ENCODE results near the gene MPLKIP. TPM values are rescaled to one million over a fixed set of nuclear protein-coding genes. Genes with fewer than 3 reads are reported as not detected.
A peak's percentile ranks its signal among the peaks of the same experiment; 100 is the strongest.
"Not testable (repeated sequence)": the region's sequence is repeated elsewhere in the genome, so short reads cannot be mapped to it uniquely, and the experiment has no call there.

The MPLKIP gene
- total and polyA plus RNA-seq, 3 donors from 2014 or later: 29.6 to 61.3 (median 47.7) TPM

DNA sequence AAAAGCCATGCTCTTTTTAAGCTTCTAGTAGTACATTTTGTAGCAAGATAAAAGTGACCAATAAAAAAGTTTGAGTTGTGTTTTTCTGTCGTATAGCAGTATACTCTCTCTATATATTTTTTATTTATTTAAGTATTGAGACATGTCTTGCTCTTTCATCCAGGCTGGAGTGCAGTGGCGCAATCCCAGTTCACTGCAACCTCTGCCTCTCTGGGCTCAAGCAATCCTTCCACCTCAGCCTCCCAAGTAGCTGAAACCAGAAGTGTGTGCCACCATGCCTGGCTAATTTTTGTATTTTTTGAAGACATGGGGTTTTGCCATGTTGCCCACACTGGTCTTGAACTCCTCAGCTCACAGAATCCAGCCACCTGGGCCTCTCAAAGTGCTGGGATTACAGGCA is 3.1 kb upstream of the MPLKIP start:
- Histone ChIP-seq H3K9me3 (no peaks in the 10 kb centered on the region), H3K27ac (no peak overlapping the region), H3K4me1 (peaks cover 9% of the 10 kb centered on the region), H3K27me3 (no peaks in the 10 kb centered on the region), H3K36me3 (ENCODE audit: low read depth, missing control alignments) (no peaks in the 10 kb centered on the region), H3K4me3 (no peak overlapping the region)
- TF ChIP-seq, protein P1, sequence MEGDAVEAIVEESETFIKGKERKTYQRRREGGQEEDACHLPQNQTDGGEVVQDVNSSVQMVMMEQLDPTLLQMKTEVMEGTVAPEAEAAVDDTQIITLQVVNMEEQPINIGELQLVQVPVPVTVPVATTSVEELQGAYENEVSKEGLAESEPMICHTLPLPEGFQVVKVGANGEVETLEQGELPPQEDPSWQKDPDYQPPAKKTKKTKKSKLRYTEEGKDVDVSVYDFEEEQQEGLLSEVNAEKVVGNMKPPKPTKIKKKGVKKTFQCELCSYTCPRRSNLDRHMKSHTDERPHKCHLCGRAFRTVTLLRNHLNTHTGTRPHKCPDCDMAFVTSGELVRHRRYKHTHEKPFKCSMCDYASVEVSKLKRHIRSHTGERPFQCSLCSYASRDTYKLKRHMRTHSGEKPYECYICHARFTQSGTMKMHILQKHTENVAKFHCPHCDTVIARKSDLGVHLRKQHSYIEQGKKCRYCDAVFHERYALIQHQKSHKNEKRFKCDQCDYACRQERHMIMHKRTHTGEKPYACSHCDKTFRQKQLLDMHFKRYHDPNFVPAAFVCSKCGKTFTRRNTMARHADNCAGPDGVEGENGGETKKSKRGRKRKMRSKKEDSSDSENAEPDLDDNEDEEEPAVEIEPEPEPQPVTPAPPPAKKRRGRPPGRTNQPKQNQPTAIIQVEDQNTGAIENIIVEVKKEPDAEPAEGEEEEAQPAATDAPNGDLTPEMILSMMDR (IDR thresholded peaks at IDR 0.05): no peak
- TF ChIP-seq POLR2A (IDR thresholded peaks at IDR 0.05): no peak
- 89 to 94% methylated on average over 2 of the region's 2 CpGs for WGBS, 2 donors
- intact Hi-C loops (cut with DNase I; ENCODE audit: low total_unique reads): no loop called here
- DNase-seq: no peak

DNA sequence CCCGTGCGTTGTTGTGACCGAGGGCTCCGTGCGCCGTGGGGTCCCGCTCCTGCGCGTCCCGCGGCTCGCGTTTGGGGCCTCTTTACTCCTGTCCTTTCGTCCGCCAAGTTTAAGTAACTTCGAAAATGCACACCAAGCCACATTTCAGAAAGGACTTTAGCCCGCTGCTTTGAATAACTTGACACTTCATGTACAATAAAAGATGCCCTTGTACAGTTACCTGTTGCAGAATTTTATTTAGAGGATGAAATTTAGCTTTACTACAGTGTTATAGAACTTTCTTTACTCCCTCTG is 842 bp upstream of the MPLKIP start:
- Histone ChIP-seq H3K27me3 (no peaks in the 10 kb centered on the region), H3K27ac (peak overlapping the region; percentile 93 to 94), H3K36me3 (ENCODE audit: low read depth, missing control alignments) (no peaks in the 10 kb centered on the region), H3K4me3 (peak overlapping the region; percentile 97 to 99), H3K4me1 (peaks cover 10% of the 10 kb centered on the region), H3K9me3 (no peaks in the 10 kb centered on the region)
- TF ChIP-seq, protein P1 (IDR thresholded peaks at IDR 0.05): no peak
- TF ChIP-seq POLR2A (IDR thresholded peaks at IDR 0.05): no peak
- WGBS, 2 donors: 1% methylated on average over 10 to 17 of the region's 17 CpGs
- no peak for DNase-seq
- intact Hi-C loops (cut with DNase I; ENCODE audit: low total_unique reads): no loop called here

DNA sequence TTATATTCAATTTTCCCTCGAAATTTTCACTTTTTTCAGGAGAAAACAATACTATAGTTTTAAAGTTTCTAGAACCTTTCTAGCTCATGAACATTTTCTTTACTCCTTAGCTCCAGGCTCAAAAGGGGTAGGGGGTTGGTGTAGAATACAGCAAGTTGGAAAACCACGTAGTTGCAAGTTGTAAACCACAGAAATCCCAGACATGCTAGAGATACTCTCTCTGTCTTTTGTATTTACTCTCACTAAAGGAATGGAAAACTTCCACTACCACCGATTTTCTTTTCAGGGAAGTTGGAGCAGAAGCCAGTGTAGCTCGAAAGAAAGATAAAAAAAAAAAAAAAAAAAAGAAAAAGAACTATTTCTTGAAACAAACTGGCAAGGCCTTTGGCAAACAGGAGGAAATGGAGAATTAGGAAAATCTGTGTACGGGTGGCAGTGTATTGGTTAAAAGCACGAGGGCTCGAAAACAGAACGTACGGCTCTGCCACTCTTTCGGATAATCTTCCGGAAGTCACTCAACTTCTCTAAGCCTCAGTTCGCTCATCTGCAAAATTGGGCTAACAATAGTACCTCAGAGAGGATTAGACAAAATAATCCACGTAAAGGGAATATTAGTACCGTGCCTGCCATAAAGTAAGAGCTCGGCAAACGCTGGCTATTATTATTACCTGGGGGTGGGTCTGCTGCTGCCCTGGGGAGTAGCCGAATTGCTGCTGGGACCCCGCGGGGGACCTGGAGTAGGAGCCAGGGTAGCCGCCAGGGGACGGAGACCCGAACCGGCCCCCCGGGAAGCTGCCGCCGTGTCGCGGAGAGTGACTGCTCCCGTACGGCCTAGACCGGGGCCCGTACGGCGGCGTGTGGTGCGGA is 628 bp downstream of the MPLKIP start:
- 2% methylated on average over 26 of the region's 36 CpGs for whole genome bisulfite sequencing, 2 donors
- intact Hi-C loops (cut with DNase I; ENCODE audit: low total_unique reads): no loop called here
- peak overlapping the region; percentile 97 to 99 for H3K4me3 ChIP-seq
- DNase-seq: peak; percentile 27
- H3K4me1 ChIP-seq: peaks cover 10% of the 10 kb centered on the region
- H3K27me3 ChIP-seq: no peaks in the 10 kb centered on the region
- no peaks in the 10 kb centered on the region for H3K36me3 ChIP-seq (ENCODE audit: low read depth, missing control alignments)
- peak overlapping the region; percentile 93 to 94 for H3K27ac ChIP-seq
- H3K9me3 ChIP-seq: no peaks in the 10 kb centered on the region
- TF ChIP-seq POLR2A (IDR thresholded peaks at IDR 0.05): no peak
- TF ChIP-seq, protein P1 (IDR thresholded peaks at IDR 0.05): no peak

DNA sequence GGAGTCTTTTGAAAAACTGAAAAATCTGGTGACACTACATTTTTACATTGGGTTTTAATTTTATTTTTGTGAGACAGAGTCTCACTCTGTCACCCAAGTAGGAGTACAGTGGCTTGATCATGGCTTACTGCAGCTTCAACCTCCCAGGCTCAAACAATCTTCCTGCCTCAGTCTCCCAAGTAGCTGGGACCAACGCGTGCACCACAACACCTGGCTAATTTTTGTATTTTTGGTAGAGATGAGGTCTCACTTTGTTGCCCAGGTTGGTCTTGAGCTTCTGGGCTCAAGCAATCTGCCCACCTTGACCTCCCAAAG is 11.5 kb downstream of the MPLKIP start:
- no peak overlapping the region for H3K4me3 ChIP-seq
- H3K4me1 ChIP-seq: no peaks in the 10 kb centered on the region
- no peaks in the 10 kb centered on the region for H3K9me3 ChIP-seq
- intact Hi-C loops (cut with DNase I; ENCODE audit: low total_unique reads): no loop called here
- H3K27ac ChIP-seq: no peak overlapping the region
- 90 to 94% methylated on average over 2 of the region's 2 CpGs for WGBS, 2 donors
- no peaks in the 10 kb centered on the region for H3K27me3 ChIP-seq
- TF ChIP-seq, protein P1 (IDR thresholded peaks at IDR 0.05): no peak
- TF ChIP-seq POLR2A (IDR thresholded peaks at IDR 0.05): no peak
- no peaks in the 10 kb centered on the region for H3K36me3 ChIP-seq (ENCODE audit: low read depth, missing control alignments)
- no peak for DNase-seq

DNA sequence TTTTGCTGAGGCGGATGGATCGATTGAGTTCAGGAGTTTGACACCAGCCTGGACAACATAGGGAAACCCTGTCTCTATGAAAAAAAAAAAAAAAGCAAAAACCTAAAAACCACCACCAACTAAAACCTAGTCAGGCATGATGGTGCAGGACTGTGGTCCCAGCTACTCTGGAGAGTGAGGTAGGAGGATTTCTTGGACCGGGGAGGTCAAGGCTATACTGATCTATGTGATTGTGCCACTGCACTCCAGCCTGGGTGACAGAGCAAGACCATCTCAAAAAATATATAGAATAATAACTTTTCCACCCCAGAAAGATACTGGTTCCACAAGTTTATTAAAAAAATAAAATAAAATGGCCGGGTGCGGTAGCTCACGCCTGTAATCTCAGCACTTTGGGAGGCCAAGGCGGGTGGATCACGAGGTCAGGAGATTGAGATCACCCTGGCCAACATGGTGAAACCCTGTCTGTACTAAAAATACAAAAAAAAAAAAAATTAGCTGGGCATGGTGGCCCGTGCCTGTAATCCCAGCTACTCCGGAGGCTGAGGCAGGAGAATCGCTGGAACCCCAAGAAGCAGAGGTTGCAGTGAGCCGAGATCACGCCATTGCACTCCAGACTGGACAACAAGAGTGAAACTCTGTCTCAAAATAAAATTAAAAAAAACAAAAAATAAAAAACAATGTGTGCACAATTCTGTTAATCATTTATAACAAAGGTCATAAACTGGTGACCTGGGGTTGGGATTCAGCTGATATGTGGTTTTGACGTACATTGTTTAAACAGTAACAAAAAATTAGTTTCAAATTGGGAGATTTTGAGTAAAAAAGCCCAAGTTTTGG is 12.1 kb downstream of the MPLKIP start:
- 91 to 94% methylated on average over 14 of the region's 14 CpGs for WGBS, 2 donors
- intact Hi-C loops (cut with DNase I; ENCODE audit: low total_unique reads): not testable (repeated sequence)

More for the DNA sequence above, 12.1 kb downstream of the MPLKIP start:
- not testable (repeated sequence) for H3K36me3 ChIP-seq (ENCODE audit: low read depth, missing control alignments); H3K27me3 ChIP-seq; H3K27ac ChIP-seq; H3K4me1 ChIP-seq; H3K4me3 ChIP-seq; H3K9me3 ChIP-seq; DNase-seq

Data from testis (tissue), 3 donors.